NCI-H1092 treated with DMSO at 0.1 percent for 48 hours (cell line): ENCODE measurements around the gene UXT.
A peak's percentile ranks its signal among the peaks of the same experiment; 100 is the strongest.
"Not testable (repeated sequence)": the region's sequence is repeated elsewhere in the genome, so short reads cannot be mapped to it uniquely, and the experiment has no call there.

Experiments used
- DNase-seq: peaks from one replicate; lab custom pipeline; 2025; lab: John Stamatoyannopoulos, UW

Gene UXT

GRCh38 chrX:47658684-47659420 is at the start of gene UXT:
TSS of gene UXT (minus strand) at chrX:47659180. CDS start at chrX:47658927, 253 bp downstream.
- DNase-seq: peak; percentile 95

- no peak for DNase-seq
Observed at GRCh38 chrX:47707031-47707780, 48.2 kb upstream of the UXT start.

GRCh38 chrX:47706575-47706974 is 47.6 kb upstream of the UXT start:
- no peak for DNase-seq

GRCh38 chrX:47704736-47705135 is 45.8 kb upstream of the UXT start:
- DNase-seq: no peak

- no peak for DNase-seq
Observed at GRCh38 chrX:47697181-47697580, 38.2 kb upstream of the UXT start.

GRCh38 chrX:47690175-47690574 is 31.2 kb upstream of the UXT start:
- DNase-seq: no peak

GRCh38 chrX:47687263-47687662 is 28.3 kb upstream of the UXT start:
- DNase-seq: no peak

GRCh38 chrX:47683829-47684205 is 24.8 kb upstream of the UXT start:
- no peak for DNase-seq

- DNase-seq: no peak
Observed at GRCh38 chrX:47683184-47683828, 24.3 kb upstream of the UXT start.

- not testable (repeated sequence) for DNase-seq
Observed at GRCh38 chrX:47675959-47676859, 17.2 kb upstream of the UXT start.

- DNase-seq: no peak
Observed at GRCh38 chrX:47674776-47675175, 15.8 kb upstream of the UXT start.

GRCh38 chrX:47665797-47666196 is 6.8 kb upstream of the UXT start:
- DNase-seq: not testable (repeated sequence)

GRCh38 chrX:47664737-47665136 is 5.8 kb upstream of the UXT start:
- DNase-seq: no peak

GRCh38 chrX:47662144-47662657 is 3.2 kb upstream of the UXT start:
- no peak for DNase-seq

GRCh38 chrX:47661539-47661938 is 2.6 kb upstream of the UXT start:
- DNase-seq: no peak

- no peak for DNase-seq
Observed at GRCh38 chrX:47659421-47659726, 394 bp upstream of the UXT start.

GRCh38 chrX:47658301-47658683 is 688 bp downstream of the UXT start:
- DNase-seq: no peak

GRCh38 chrX:47651043-47651905 is 7.7 kb downstream of the UXT start:
- DNase-seq: no peak

GRCh38 chrX:47650164-47651042 is 8.6 kb downstream of the UXT start, which contains the start of gene ELK1:
TSS of gene ELK1 (minus strand) at chrX:47650563. CDS start at chrX:47641441, 9,122 bp downstream.
- peak; percentile 98 for DNase-seq

GRCh38 chrX:47649781-47650163 is 9.2 kb downstream of the UXT start:
- DNase-seq: peak; percentile 43
